Type B pancreatic cell (in vitro differentiated cells): ENCODE data around the gene COL23A1. TPM values are rescaled to one million over a fixed set of nuclear protein-coding genes. Genes with fewer than 3 reads are reported as not detected.

Source experiments
- DNase-seq: peaks from one replicate; pipeline ENCODE4 v3.0.0; 2021; ENCODE audit warnings: mixed read lengths; ENCODE audit not compliant: unreplicated experiment; ENCODE audit errors: extremely low spot score
- H3K27ac Mint-ChIP-seq: 2 replicates; pipeline ENCODE4 v1.8.0; 2021; ENCODE audit warnings: mild to moderate bottlenecking, mixed read lengths
- H3K27me3 Mint-ChIP-seq: 2 replicates; pipeline ENCODE4 v1.8.0; 2021; ENCODE audit warnings: mixed read lengths
- H3K36me3 Mint-ChIP-seq: 2 replicates; pipeline ENCODE4 v1.8.0; 2021; ENCODE audit warnings: mixed read lengths
- H3K4me1 Mint-ChIP-seq: one replicate; pipeline ENCODE4 v1.8.0; 2021; ENCODE audit warnings: mixed read lengths; ENCODE audit not compliant: unreplicated experiment
- H3K4me3 Mint-ChIP-seq: 2 replicates; pipeline ENCODE4 v1.8.0; 2021; ENCODE audit warnings: mild to moderate bottlenecking, mixed read lengths
- H3K9me3 Mint-ChIP-seq: 2 replicates; pipeline ENCODE4 v1.8.0; 2021; ENCODE audit warnings: mixed read lengths
- total RNA-seq: library from RNA; stranded (reverse); gene quantifications from 2 replicates; pipeline ENCODE4 v1.2.1, GENCODE V29; 2021; ENCODE audit warnings: low replicate concordance
- TF ChIP-seq, protein P1 (sequence below): fragments of 200-600 bp; sonication (generic); conservative IDR thresholded peaks from 2 replicates; pipeline ENCODE4 v1.5.0; 2021; ENCODE audit warnings: antibody characterized with exemption, mild to moderate bottlenecking

Gene COL23A1
- total RNA-seq, 1 donor from 2014 or later: 15.5 TPM

DNA sequence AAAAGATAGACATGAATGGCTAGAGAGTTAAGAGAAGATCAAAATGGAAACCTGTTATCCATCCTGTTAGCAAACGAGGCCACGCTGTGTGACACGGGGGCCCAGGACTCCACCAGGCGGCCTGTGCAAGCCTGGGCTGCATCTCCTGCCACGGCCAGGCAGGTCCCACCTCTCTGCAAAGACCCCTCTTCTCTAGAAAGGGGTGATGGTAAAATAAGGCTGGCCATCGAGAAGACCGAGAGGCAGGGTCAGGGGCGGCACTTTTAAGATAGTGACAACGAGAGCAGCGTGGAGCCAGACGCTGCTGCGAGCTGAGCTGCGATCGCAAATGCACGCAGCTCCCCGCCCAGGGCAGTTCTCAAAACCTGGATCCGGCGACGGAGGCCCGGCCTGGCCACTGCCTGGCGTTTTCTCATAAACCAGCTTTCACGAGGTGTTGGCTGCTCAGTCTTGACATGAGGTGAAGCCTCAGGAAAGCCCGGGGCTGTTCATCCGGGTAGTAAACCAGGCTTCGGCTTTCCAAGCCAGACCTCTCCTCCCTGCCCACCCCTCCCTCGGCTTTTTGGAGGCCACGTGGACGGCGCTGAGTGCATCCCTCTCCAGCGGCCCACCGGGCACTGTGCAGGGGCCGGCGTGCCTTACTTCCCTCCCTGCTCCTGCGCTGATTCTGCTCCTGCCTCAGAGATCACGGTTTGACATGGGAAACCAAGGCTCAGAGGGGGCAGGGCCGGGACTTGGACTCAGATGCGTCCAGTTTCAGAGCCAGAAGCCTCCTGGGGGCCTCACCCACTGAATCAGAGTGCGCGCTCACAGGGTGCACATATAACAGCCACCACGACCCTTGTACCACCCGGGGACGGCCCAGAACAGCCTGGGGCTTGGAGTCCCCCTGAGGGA lies 206.0 kb downstream of the COL23A1 start:
- H3K36me3 Mint-ChIP-seq: no peaks in the 10 kb centered on the region
- TF ChIP-seq, protein P1, sequence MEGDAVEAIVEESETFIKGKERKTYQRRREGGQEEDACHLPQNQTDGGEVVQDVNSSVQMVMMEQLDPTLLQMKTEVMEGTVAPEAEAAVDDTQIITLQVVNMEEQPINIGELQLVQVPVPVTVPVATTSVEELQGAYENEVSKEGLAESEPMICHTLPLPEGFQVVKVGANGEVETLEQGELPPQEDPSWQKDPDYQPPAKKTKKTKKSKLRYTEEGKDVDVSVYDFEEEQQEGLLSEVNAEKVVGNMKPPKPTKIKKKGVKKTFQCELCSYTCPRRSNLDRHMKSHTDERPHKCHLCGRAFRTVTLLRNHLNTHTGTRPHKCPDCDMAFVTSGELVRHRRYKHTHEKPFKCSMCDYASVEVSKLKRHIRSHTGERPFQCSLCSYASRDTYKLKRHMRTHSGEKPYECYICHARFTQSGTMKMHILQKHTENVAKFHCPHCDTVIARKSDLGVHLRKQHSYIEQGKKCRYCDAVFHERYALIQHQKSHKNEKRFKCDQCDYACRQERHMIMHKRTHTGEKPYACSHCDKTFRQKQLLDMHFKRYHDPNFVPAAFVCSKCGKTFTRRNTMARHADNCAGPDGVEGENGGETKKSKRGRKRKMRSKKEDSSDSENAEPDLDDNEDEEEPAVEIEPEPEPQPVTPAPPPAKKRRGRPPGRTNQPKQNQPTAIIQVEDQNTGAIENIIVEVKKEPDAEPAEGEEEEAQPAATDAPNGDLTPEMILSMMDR: no peak
- peaks cover 38% of the 10 kb centered on the region for H3K4me1 Mint-ChIP-seq
- DNase-seq: no peak
- no peak overlapping the region for H3K27ac Mint-ChIP-seq
- H3K4me3 Mint-ChIP-seq: no peak overlapping the region
- H3K9me3 Mint-ChIP-seq: no peaks in the 10 kb centered on the region
- H3K27me3 Mint-ChIP-seq: peaks cover 11% of the 10 kb centered on the region

DNA sequence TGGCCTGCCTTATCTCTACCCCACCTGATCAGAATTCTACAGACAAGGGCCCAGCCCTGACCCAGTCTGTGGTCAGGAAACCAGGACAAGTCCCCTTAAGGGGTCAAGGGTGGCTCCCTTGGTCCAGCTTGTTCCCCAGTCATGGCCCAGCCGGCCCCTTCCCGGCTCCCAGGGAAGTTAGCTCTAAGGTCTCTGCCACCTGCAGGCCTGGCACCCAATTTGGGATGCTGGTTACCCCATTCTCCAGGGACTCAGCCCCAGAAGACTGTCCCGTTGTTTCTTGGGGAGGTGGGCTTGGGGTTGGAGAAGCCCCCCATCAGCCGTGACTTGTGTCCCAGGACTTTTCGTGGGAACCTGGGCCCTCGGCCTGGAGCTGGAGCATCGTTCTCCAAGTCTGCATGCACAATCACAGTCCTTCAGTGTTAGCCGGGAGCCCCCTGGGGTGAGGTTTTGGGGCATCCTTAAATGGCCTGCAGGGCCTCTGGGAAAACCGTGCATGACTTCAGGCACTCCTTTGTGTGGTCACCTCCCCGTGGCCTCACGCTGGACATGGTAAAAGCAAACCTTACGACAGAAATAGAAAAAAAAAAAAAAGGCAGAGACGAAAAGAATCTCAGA lies 206.8 kb downstream of the COL23A1 start:
- Mint-ChIP-seq H3K4me3 (no peak overlapping the region), H3K27ac (no peak overlapping the region), H3K36me3 (no peaks in the 10 kb centered on the region), H3K27me3 (peaks cover 10% of the 10 kb centered on the region), H3K4me1 (peaks cover 40% of the 10 kb centered on the region), H3K9me3 (no peaks in the 10 kb centered on the region)
- TF ChIP-seq, protein P1: no peak
- no peak for DNase-seq

DNA sequence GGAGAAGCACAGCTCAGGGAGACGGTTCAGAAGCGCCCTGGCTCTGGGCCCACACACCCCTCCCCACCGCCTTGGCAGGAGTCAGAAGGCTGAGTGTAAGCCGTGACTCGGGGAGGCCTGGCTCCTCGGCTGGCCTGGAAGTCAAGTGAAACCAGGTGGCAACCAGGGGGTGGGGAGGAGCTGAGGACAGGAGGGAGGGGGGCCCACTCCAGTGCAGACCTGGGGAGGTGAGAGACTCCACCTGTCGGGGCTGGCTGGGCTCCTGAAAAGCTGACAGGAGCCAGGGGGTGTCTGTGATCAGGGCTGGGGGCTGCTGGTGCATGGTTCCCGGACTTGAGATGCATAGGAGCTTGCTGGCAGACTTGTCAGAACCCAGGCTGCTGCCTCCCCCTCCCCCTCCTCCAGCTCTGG lies 207.4 kb downstream of the COL23A1 start:
- Mint-ChIP-seq H3K4me1 (peaks cover 35% of the 10 kb centered on the region), H3K27ac (no peak overlapping the region), H3K4me3 (no peak overlapping the region), H3K36me3 (no peaks in the 10 kb centered on the region), H3K9me3 (no peaks in the 10 kb centered on the region), H3K27me3 (peaks cover 10% of the 10 kb centered on the region)
- TF ChIP-seq, protein P1: no peak
- no peak for DNase-seq

DNA sequence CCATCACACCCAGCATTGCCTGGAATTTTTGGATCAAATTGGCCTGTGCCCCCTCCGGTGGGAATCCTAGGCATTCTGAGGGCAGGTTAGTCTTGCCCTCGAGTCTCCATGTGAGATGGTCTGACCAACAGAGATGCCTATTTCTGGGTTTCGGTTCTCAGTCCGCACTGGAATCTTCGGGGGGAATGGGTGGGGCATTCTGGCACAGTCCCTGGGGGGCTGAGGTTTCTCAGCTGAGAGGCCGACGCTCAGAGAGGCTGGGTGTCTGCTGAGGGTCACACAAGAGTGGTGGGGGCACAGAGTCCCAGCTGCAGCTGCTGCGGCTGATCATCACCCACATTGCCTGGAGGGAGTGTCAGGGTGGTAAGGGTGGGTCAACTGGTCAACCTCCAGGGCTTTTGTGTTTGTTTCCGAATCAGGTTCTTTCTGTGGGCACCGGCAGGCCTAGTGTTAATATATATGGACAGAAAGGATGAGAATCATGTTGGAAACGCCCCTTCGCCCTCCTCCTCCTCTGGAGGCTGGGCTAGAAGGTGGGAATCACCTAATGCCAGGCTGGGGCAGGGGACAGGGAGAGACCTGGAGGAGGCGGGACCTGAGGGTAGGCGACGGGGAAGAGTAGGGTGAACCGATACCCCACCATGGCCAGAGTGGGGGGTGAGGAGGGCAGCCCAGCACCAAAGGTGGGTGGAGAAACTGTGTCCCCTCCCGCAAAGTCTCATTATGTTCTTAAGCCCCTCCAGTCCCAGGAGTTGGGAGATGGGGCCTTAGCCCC lies 208.1 kb downstream of the COL23A1 start:
- peaks cover 5% of the 10 kb centered on the region for H3K27me3 Mint-ChIP-seq
- H3K4me1 Mint-ChIP-seq: peaks cover 34% of the 10 kb centered on the region
- H3K27ac Mint-ChIP-seq: no peak overlapping the region
- DNase-seq: no peak
- no peaks in the 10 kb centered on the region for H3K36me3 Mint-ChIP-seq
- no peak overlapping the region for H3K4me3 Mint-ChIP-seq
- TF ChIP-seq, protein P1: no peak
- H3K9me3 Mint-ChIP-seq: no peaks in the 10 kb centered on the region

DNA sequence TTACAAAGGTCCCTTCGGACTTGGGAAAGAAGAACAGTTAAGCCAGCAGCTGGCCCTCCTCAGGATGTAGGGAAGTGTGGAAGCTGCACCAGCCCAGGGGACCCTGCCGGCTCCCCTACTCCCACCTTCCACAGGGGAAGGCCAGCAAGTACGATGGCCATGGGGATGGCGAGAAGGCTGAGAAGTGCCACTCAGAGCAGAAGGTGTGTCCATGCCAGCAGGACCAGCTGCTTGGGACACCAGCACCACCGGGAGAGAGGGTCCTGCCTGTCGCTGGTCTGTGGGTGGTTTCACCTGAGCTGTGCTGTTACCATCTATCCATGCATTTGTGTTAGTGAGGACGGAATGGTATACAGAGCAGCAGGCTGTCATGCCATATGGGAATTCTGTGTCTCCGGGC lies 209.0 kb downstream of the COL23A1 start:
- Mint-ChIP-seq H3K27me3 (peaks cover 4% of the 10 kb centered on the region), H3K4me1 (peaks cover 38% of the 10 kb centered on the region), H3K9me3 (no peaks in the 10 kb centered on the region), H3K27ac (no peak overlapping the region), H3K36me3 (no peaks in the 10 kb centered on the region), H3K4me3 (no peak overlapping the region)
- no peak for DNase-seq
- TF ChIP-seq, protein P1: no peak
